Measurements from ENCODE around the gene TENT4A. TPM values are rescaled to one million over a fixed set of nuclear protein-coding genes. Genes with fewer than 3 reads are reported as not detected.
"Not testable (repeated sequence)": the region's sequence is repeated elsewhere in the genome, so short reads cannot be mapped to it uniquely, and the experiment has no call there.

TENT4A gene
- 27.5 and 27.8 TPM in 2 replicates for polyA plus RNA-seq (2013)

DNA sequence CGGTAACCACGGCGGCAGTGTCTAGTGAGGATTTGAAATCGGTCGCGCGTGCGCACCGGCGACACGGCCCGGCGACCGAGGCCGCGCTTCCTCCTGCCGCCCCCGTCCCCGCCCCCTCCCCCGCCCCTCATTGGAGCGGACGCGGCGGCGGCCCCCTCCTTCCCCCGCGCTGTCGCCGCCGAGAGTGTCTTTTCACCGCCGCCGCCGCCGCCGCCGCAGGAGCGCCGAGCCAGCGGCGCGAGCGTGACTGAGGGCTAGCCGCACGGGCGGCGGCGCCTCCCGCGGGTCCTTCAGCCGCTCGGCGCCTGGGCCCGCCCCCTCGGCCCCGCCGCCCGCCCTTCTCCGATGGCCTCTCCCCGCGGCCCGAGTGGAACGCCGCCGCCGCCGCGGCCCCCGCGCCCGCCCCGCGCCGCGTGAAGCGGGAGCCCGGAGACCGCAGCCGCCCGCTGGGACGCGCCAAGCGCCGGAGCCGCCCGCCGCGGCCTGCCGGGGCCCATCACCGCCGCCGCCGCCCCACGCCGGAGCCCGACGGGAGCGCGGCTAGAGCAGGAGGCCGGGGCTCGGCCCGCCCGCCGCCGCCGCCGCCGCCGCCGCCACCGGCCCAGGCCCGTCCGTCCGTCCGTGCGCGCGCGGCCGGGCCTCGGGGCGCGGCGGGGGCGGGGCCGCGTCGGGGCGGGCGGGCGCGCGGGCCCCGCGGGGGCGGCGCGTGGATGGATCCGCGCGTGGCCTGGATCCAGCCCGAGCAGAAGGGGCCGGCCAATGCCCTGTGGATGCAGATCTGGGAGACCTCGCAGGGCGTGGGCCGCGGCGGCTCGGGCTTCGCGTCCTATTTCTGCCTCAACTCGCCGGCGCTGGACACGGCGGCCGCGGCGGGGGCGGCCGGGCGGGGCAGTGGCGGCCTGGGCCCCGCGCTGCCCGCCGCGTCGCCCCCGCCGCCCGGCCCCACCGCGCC lies at the start of gene TENT4A:
TENT4A (plus strand) TSS at position 159 of the 952 bp plus-strand sequence; CDS start at position 711, 552 bp downstream.
- H4K8ac ChIP-seq (ENCODE audit: low read depth, low read length), result peak within 1 kb of the TSS; percentile 64
- H3K4me2 ChIP-seq (ENCODE audit: low read length), result peak within 1 kb of the TSS; percentile 86
- H3K9ac ChIP-seq (ENCODE audit: low read length), result peak within 1 kb of the TSS; percentile 88
- H2BK5ac ChIP-seq (ENCODE audit: low read depth, low read length, poor library complexity), result peak within 1 kb of the TSS; percentile 58
- no peaks in the 10 kb centered on the region for H3K27me3 ChIP-seq (ENCODE audit: insufficient read depth, low read length)
- H2BK120ac ChIP-seq (ENCODE audit: insufficient read depth, low read length, poor library complexity), result peak within 1 kb of the TSS; percentile 74
- peak within 1 kb of the TSS; percentile 98 for H3K27ac ChIP-seq (ENCODE audit: low read depth, low read length)
- peaks cover 8 to 15% of the 10 kb centered on the region in 2 experiments for H3K36me3 ChIP-seq (ENCODE audit: control insufficient read depth in 1 of 2, insufficient read depth in 2 of 2, low read length in 2 of 2)
- H4K91ac ChIP-seq (ENCODE audit: low read depth, low read length), result peak within 1 kb of the TSS; percentile 84
- H3K4me3 ChIP-seq (ENCODE audit: low read depth, low read length), result peak within 1 kb of the TSS; percentile 91
- peaks cover 15% of the 10 kb centered on the region for H3K79me1 ChIP-seq (ENCODE audit: low read length)
- H2BK12ac ChIP-seq (ENCODE audit: low read length), result peak within 1 kb of the TSS; percentile 25
- H2AK5ac ChIP-seq (ENCODE audit: low read length), result no peak within 1 kb of the TSS
- peak within 1 kb of the TSS; percentile 67 for H3K18ac ChIP-seq (ENCODE audit: low read length)
- H3K23ac ChIP-seq (ENCODE audit: low read length), result no peak within 1 kb of the TSS
- WGBS (ENCODE audit: extremely low coverage, insufficient coverage, insufficient read length), result no CpG with 5 or more reads among the region's 174 CpGs
- H3K79me2 ChIP-seq (ENCODE audit: control insufficient read depth, insufficient read depth, low read length, poor library complexity), result peaks cover 29% of the 10 kb centered on the region
- H3K4ac ChIP-seq (ENCODE audit: low read depth, low read length), result peak within 1 kb of the TSS; percentile 59
- H4K12ac ChIP-seq (ENCODE audit: low read depth, low read length), result peak within 1 kb of the TSS; percentile 59
- peak within 1 kb of the TSS; percentile 85 for H3K14ac ChIP-seq (ENCODE audit: low read length)
- H2AFZ ChIP-seq (ENCODE audit: insufficient read depth, low read length, poor library complexity), result peak within 1 kb of the TSS; percentile 51
- H3K4me1 ChIP-seq (ENCODE audit: control insufficient read depth in 1 of 2, insufficient read depth in 2 of 2, low read length in 2 of 2), result peaks cover 13 to 19% of the 10 kb centered on the region in 2 experiments
- peak in 1 of 2 donors; percentile 29 for DNase-seq
- H3K9me3 ChIP-seq (ENCODE audit: insufficient read depth, low read depth, low read length), result no peaks in the 10 kb centered on the region

GRCh38 chr5:6666762-6667161 lies 46.5 kb upstream of the TENT4A start:
- H2BK120ac ChIP-seq (ENCODE audit: insufficient read depth, low read length, poor library complexity), result no peak overlapping the region
- H3K79me1 ChIP-seq (ENCODE audit: low read length), result no peaks in the 10 kb centered on the region
- H3K4me2 ChIP-seq (ENCODE audit: low read length), result no peak overlapping the region
- no peak overlapping the region for H2AK5ac ChIP-seq (ENCODE audit: low read length)
- H2BK5ac ChIP-seq (ENCODE audit: low read depth, low read length, poor library complexity), result no peak overlapping the region
- H3K18ac ChIP-seq (ENCODE audit: low read length), result no peak overlapping the region
- peaks cover 5% of the 10 kb centered on the region for H3K9me3 ChIP-seq (ENCODE audit: insufficient read depth, low read depth, low read length)
- no peak overlapping the region for H3K4ac ChIP-seq (ENCODE audit: low read depth, low read length)
- H3K14ac ChIP-seq (ENCODE audit: low read length), result no peak overlapping the region
- no peak overlapping the region for H3K27ac ChIP-seq (ENCODE audit: low read depth, low read length)
- no peak for DNase-seq
- H3K27me3 ChIP-seq (ENCODE audit: insufficient read depth, low read length), result no peaks in the 10 kb centered on the region
- peaks cover 11 to 14% of the 10 kb centered on the region in 2 experiments for H3K36me3 ChIP-seq (ENCODE audit: control insufficient read depth in 1 of 2, insufficient read depth in 2 of 2, low read length in 2 of 2)
- peak overlapping the region; percentile 52 for H3K23ac ChIP-seq (ENCODE audit: low read length)
- H2AFZ ChIP-seq (ENCODE audit: insufficient read depth, low read length, poor library complexity), result no peak overlapping the region
- no peak overlapping the region for H4K91ac ChIP-seq (ENCODE audit: low read depth, low read length)
- H3K9ac ChIP-seq (ENCODE audit: low read length), result no peak overlapping the region
- no peaks in the 10 kb centered on the region for H3K79me2 ChIP-seq (ENCODE audit: control insufficient read depth, insufficient read depth, low read length, poor library complexity)
- no CpG with 5 or more reads among the region's 15 CpGs for WGBS (ENCODE audit: extremely low coverage, insufficient coverage, insufficient read length)
- H4K8ac ChIP-seq (ENCODE audit: low read depth, low read length), result no peak overlapping the region
- no peak overlapping the region for H2BK12ac ChIP-seq (ENCODE audit: low read length)
- H3K4me1 ChIP-seq (ENCODE audit: control insufficient read depth in 1 of 2, insufficient read depth in 2 of 2, low read length in 2 of 2), result no peaks in the 10 kb centered on the region
- no peak overlapping the region for H4K12ac ChIP-seq (ENCODE audit: low read depth, low read length)
- H3K4me3 ChIP-seq (ENCODE audit: low read depth, low read length), result no peak overlapping the region

DNA sequence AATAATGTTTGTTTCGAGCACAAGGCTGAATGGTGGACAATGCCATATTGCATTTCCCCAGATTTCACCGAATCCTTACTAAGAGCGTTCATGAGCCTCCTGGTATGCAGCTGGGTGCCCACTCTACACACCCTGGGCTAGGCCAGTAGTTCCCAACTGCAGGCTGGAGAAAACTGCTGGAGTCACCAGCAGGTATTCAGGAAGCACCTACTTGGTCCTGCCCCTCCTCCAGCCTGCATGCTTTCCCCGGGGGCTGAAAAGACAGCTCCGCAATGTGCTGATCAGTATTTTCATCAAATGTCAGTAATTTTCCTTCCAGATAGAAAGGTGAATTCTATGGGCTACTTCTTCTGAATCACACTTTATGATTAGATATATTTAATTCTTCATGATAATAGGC lies 45.6 kb upstream of the TENT4A start:
- Histone ChIP-seq H3K4me3 (ENCODE audit: low read depth, low read length) (no peak overlapping the region), H2AK5ac (ENCODE audit: low read length) (no peak overlapping the region), H3K36me3 (ENCODE audit: control insufficient read depth in 1 of 2, insufficient read depth in 2 of 2, low read length in 2 of 2) (peaks cover 11 to 14% of the 10 kb centered on the region in 2 experiments), H2AFZ (ENCODE audit: insufficient read depth, low read length, poor library complexity) (no peak overlapping the region), H3K4ac (ENCODE audit: low read depth, low read length) (no peak overlapping the region), H3K4me1 (ENCODE audit: control insufficient read depth in 1 of 2, insufficient read depth in 2 of 2, low read length in 2 of 2) (no peaks in the 10 kb centered on the region), H2BK5ac (ENCODE audit: low read depth, low read length, poor library complexity) (no peak overlapping the region), H3K23ac (ENCODE audit: low read length) (no peak overlapping the region), H3K79me2 (ENCODE audit: control insufficient read depth, insufficient read depth, low read length, poor library complexity) (no peaks in the 10 kb centered on the region), H4K12ac (ENCODE audit: low read depth, low read length) (no peak overlapping the region), H3K27me3 (ENCODE audit: insufficient read depth, low read length) (no peaks in the 10 kb centered on the region), H3K18ac (ENCODE audit: low read length) (no peak overlapping the region), H4K8ac (ENCODE audit: low read depth, low read length) (no peak overlapping the region), H3K9me3 (ENCODE audit: insufficient read depth, low read depth, low read length) (peaks cover 5% of the 10 kb centered on the region), H3K27ac (ENCODE audit: low read depth, low read length) (no peak overlapping the region), H2BK12ac (ENCODE audit: low read length) (no peak overlapping the region), H3K9ac (ENCODE audit: low read length) (no peak overlapping the region), H2BK120ac (ENCODE audit: insufficient read depth, low read length, poor library complexity) (no peak overlapping the region), H4K91ac (ENCODE audit: low read depth, low read length) (no peak overlapping the region), H3K4me2 (ENCODE audit: low read length) (no peak overlapping the region), H3K79me1 (ENCODE audit: low read length) (no peaks in the 10 kb centered on the region), H3K14ac (ENCODE audit: low read length) (no peak overlapping the region)
- no peak for DNase-seq
- WGBS (ENCODE audit: extremely low coverage, insufficient coverage, insufficient read length), result no CpG with 5 or more reads among the region's 5 CpGs

DNA sequence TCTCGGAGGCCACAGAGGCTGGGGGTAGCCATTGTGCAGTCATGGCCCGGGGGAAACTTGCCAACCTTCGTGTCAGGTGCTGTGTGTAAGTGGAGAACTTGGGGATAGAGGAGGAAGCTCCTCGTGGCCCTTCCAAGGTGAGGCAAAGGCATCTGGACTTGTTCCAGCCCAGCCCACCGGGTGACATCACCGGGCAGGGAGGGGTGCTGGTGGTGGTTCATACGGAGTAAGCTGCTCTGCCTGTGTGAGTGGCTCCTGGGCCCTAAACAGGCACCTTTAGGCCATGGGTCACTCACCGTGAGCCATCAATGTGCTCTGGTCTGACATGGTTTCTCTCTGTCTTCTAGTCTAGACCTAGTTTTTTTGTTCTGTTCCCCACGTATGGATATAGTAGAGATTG lies 44.5 kb upstream of the TENT4A start:
- H3K79me2 ChIP-seq (ENCODE audit: control insufficient read depth, insufficient read depth, low read length, poor library complexity); H3K4me1 ChIP-seq (ENCODE audit: control insufficient read depth in 1 of 2, insufficient read depth in 2 of 2, low read length in 2 of 2); H2AFZ ChIP-seq (ENCODE audit: insufficient read depth, low read length, poor library complexity); H3K4me2 ChIP-seq (ENCODE audit: low read length); H3K9ac ChIP-seq (ENCODE audit: low read length); H3K23ac ChIP-seq (ENCODE audit: low read length); H2BK120ac ChIP-seq (ENCODE audit: insufficient read depth, low read length, poor library complexity); H3K14ac ChIP-seq (ENCODE audit: low read length); H3K9me3 ChIP-seq (ENCODE audit: insufficient read depth, low read depth, low read length); H2BK12ac ChIP-seq (ENCODE audit: low read length); H3K4me3 ChIP-seq (ENCODE audit: low read depth, low read length); H3K18ac ChIP-seq (ENCODE audit: low read length); H3K79me1 ChIP-seq (ENCODE audit: low read length); H2BK5ac ChIP-seq (ENCODE audit: low read depth, low read length, poor library complexity); H3K27me3 ChIP-seq (ENCODE audit: insufficient read depth, low read length); H3K4ac ChIP-seq (ENCODE audit: low read depth, low read length); H4K91ac ChIP-seq (ENCODE audit: low read depth, low read length); H3K27ac ChIP-seq (ENCODE audit: low read depth, low read length); H4K12ac ChIP-seq (ENCODE audit: low read depth, low read length); H4K8ac ChIP-seq (ENCODE audit: low read depth, low read length); H2AK5ac ChIP-seq (ENCODE audit: low read length): not testable (repeated sequence)
- no CpG with 5 or more reads among the region's 9 CpGs for WGBS (ENCODE audit: extremely low coverage, insufficient coverage, insufficient read length)
- peaks cover 9 to 11% of the 10 kb centered on the region in 2 experiments for H3K36me3 ChIP-seq (ENCODE audit: control insufficient read depth in 1 of 2, insufficient read depth in 2 of 2, low read length in 2 of 2)
- DNase-seq, result peak; percentile 9 to 20
